Thymus (tissue), 11 donors: ENCODE data around the gene MAFG. TPM values are rescaled to one million over a fixed set of nuclear protein-coding genes. Genes with fewer than 3 reads are reported as not detected.

Experiments used
- DNase-seq, 9 donors: peaks; one replicate each; pipeline ENCODE4 v3.0.0-alpha.2; 2013; ENCODE audit warnings: low spot score in 9 of 9, low read depth in 6 of 9, missing footprints in 1 of 9
- H3K27ac ChIP-seq, 2 donors: one replicate each; pipeline ENCODE4 v1.5.1; 2013; ENCODE audit warnings: control low read depth in 1 of 2, low read depth in 1 of 2, low read length in 1 of 2, mild to moderate bottlenecking in 1 of 2, moderate library complexity in 1 of 2
- H3K27me3 ChIP-seq, 2 donors: one replicate each; pipeline ENCODE4 v1.5.1; 2013; ENCODE audit warnings: low read length in 1 of 2; ENCODE audit not compliant: control insufficient read depth in 2 of 2, insufficient read depth in 1 of 2
- H3K36me3 ChIP-seq, 2 donors: one replicate each; pipeline ENCODE4 v1.5.1; 2013; ENCODE audit warnings: low read length in 1 of 2, mild to moderate bottlenecking in 1 of 2, moderate library complexity in 1 of 2; ENCODE audit not compliant: control insufficient read depth in 2 of 2, insufficient read depth in 2 of 2
- H3K4me1 ChIP-seq, 2 donors: one replicate each; pipeline ENCODE4 v1.5.1; 2013; ENCODE audit warnings: low read length in 2 of 2; ENCODE audit not compliant: control insufficient read depth in 2 of 2, insufficient read depth in 2 of 2
- H3K4me3 ChIP-seq, 2 donors: one replicate each; pipeline ENCODE4 v1.5.1; 2013; ENCODE audit warnings: low read length in 2 of 2, control low read depth in 1 of 2, mild to moderate bottlenecking in 1 of 2
- H3K9me3 ChIP-seq, 2 donors: one replicate each; pipeline ENCODE4 v1.5.1; 2013; ENCODE audit warnings: low read length in 1 of 2, mild to moderate bottlenecking in 1 of 2; ENCODE audit not compliant: control insufficient read depth in 2 of 2, insufficient read depth in 1 of 2
- WGBS: extraction: QIAGEN DNeasy Blood & Tissue Kit; methylation state at CpG from one replicate; pipeline ENCODE4 v1.1.7; 2013; 5-methylcytosine and 5-hydroxymethylcytosine counted together
- polyA plus RNA-seq: library from polyadenylated mRNA; stranded (reverse); fragments of 200-250 nt; gene quantifications from one replicate; pipeline ENCODE4 v1.2.3, GENCODE V29; 2013
- total RNA-seq: library from RNA; stranded (reverse); fragments of 120-200 nt; gene quantifications from one replicate; pipeline ENCODE4 v1.2.4, GENCODE V29; 2013
- donor health status: healthy.

MAFG gene
- total and polyA plus RNA-seq, 2 donors: 6.0 to 7.3 TPM

- H3K4me1 ChIP-seq: peaks cover 4 to 12% of the 10 kb centered on the region in 2 donors
- H3K4me3 ChIP-seq: no peak overlapping the region
Measured at GRCh38 chr17:81895400-81895799, 32.1 kb downstream of the MAFG start.

GRCh38 chr17:81891303-81891552 lies 36.3 kb downstream of the MAFG start:
- peaks cover 7 to 25% of the 10 kb centered on the region in 2 donors for H3K4me1 ChIP-seq
- peak overlapping the region in 1 of 2 donors; percentile 75 for H3K27ac ChIP-seq
- no peak for DNase-seq
- H3K4me3 ChIP-seq: peak overlapping the region; percentile 20 to 97
- WGBS: under 1% methylated on average over 40 of the region's 40 CpGs
- H3K9me3 ChIP-seq: no peaks in the 10 kb centered on the region
- H3K36me3 ChIP-seq: peaks cover 55 to 57% of the 10 kb centered on the region in 2 donors
- no peaks in the 10 kb centered on the region for H3K27me3 ChIP-seq

More at GRCh38 chr17:81895400-81895799, 32.1 kb downstream of the MAFG start:
- peaks cover 53 to 58% of the 10 kb centered on the region in 2 donors for H3K36me3 ChIP-seq
- peaks cover 0 to 2% of the 10 kb centered on the region in 2 donors for H3K27me3 ChIP-seq
- no peak for DNase-seq
- H3K27ac ChIP-seq: no peak overlapping the region
- WGBS: 98% methylated on average over 11 of the region's 11 CpGs
- H3K9me3 ChIP-seq: no peaks in the 10 kb centered on the region

- Histone ChIP-seq H3K36me3 (peaks cover 57 to 61% of the 10 kb centered on the region in 2 donors), H3K27me3 (no peaks in the 10 kb centered on the region), H3K4me3 (peak overlapping the region; percentile 67 to 97), H3K27ac (peak overlapping the region; percentile 37 to 75), H3K9me3 (no peaks in the 10 kb centered on the region), H3K4me1 (peaks cover 7 to 25% of the 10 kb centered on the region in 2 donors)
- 11% methylated on average over 69 of the region's 69 CpGs for WGBS
- no peak for DNase-seq
Measured at GRCh38 chr17:81890447-81891302, 36.9 kb downstream of the MAFG start.

GRCh38 chr17:81889602-81890001 lies 37.9 kb downstream of the MAFG start:
- Histone ChIP-seq H3K4me3 (no peak overlapping the region), H3K36me3 (peaks cover 58 to 64% of the 10 kb centered on the region in 2 donors), H3K9me3 (no peaks in the 10 kb centered on the region)

GRCh38 chr17:81888988-81889595 lies 38.4 kb downstream of the MAFG start:
- Histone ChIP-seq H3K9me3 (no peaks in the 10 kb centered on the region), H3K4me3 (no peak overlapping the region), H3K27me3 (no peaks in the 10 kb centered on the region), H3K27ac (no peak overlapping the region), H3K36me3 (peaks cover 58 to 66% of the 10 kb centered on the region in 2 donors), H3K4me1 (peaks cover 7 to 25% of the 10 kb centered on the region in 2 donors)
- DNase-seq: no peak
- WGBS: 98% methylated on average over 16 of the region's 16 CpGs

More at GRCh38 chr17:81889602-81890001, 37.9 kb downstream of the MAFG start:
- DNase-seq: no peak
- H3K27ac ChIP-seq: no peak overlapping the region
- peaks cover 7 to 25% of the 10 kb centered on the region in 2 donors for H3K4me1 ChIP-seq
- H3K27me3 ChIP-seq: no peaks in the 10 kb centered on the region
- WGBS: over 99% methylated on average over 9 of the region's 9 CpGs

- H3K36me3 ChIP-seq: peaks cover 66 to 67% of the 10 kb centered on the region in 2 donors
Measured at GRCh38 chr17:81888105-81888987, 39.2 kb downstream of the MAFG start.

GRCh38 chr17:81885869-81886548 lies 41.5 kb downstream of the MAFG start:
- Histone ChIP-seq H3K36me3 (peaks cover 66 to 80% of the 10 kb centered on the region in 2 donors), H3K4me1 (peaks cover 5 to 16% of the 10 kb centered on the region in 2 donors), H3K4me3 (no peak overlapping the region), H3K9me3 (no peaks in the 10 kb centered on the region), H3K27me3 (no peaks in the 10 kb centered on the region), H3K27ac (no peak overlapping the region)
- DNase-seq: no peak
- 97% methylated on average over 11 of the region's 11 CpGs for WGBS

More at GRCh38 chr17:81888105-81888987, 39.2 kb downstream of the MAFG start:
- Histone ChIP-seq H3K27me3 (no peaks in the 10 kb centered on the region), H3K4me1 (peaks cover 7 to 25% of the 10 kb centered on the region in 2 donors), H3K4me3 (no peak overlapping the region), H3K9me3 (no peaks in the 10 kb centered on the region), H3K27ac (no peak overlapping the region)
- 98% methylated on average over 44 of the region's 44 CpGs for WGBS
- no peak for DNase-seq

GRCh38 chr17:81885454-81885853 lies 42.1 kb downstream of the MAFG start:
- WGBS: 97% methylated on average over 10 of the region's 10 CpGs
- Histone ChIP-seq H3K36me3 (peaks cover 69 to 84% of the 10 kb centered on the region in 2 donors), H3K27ac (no peak overlapping the region), H3K4me1 (peaks cover 4 to 14% of the 10 kb centered on the region in 2 donors), H3K4me3 (no peak overlapping the region), H3K9me3 (no peaks in the 10 kb centered on the region), H3K27me3 (no peaks in the 10 kb centered on the region)
- no peak for DNase-seq
